H1 (cell line): Measurements from ENCODE around the gene DCP1A. TPM values are rescaled to one million over a fixed set of nuclear protein-coding genes. Genes with fewer than 3 reads are reported as not detected.

Experiments
- CTCF ChIA-PET: fragments of 300-600 bp; sonication (Branson Sonifier 250); formaldehyde crosslinking; loops from one replicate; lab custom pipeline; 2021; ENCODE audit not compliant: partially characterized antibody; lab: Charles Lee
- POLR2A ChIA-PET: fragments of 300-600 bp; sonication (Branson Sonifier 250); formaldehyde crosslinking; loops from one replicate; lab custom pipeline; 2021; ENCODE audit warnings: inconsistent platforms; ENCODE audit not compliant: partially characterized antibody; lab: Charles Lee
- DNase-seq, 2 experiments: peaks; one replicate each; pipeline versions ENCODE4 v3.0.0 to v3.0.0-alpha.2; 2010 to 2022; ENCODE audit warnings: low spot score in 2 of 2, low read depth in 1 of 2, mixed read lengths in 1 of 2
- FAIRE-seq: peaks from 2 replicates; lab custom pipeline; 2011; peaks lifted over from hg19 to GRCh38; lab: Jason Lieb, UNC
- H2AFZ ChIP-seq: 2 replicates; pipeline ENCODE4 v1.8.1; 2012; ENCODE audit warnings: low read length, inconsistent platforms
- H2AK5ac ChIP-seq: 2 replicates; pipeline ENCODE4 v1.6.1; 2013; ENCODE audit warnings: low read depth, low read length
- H2BK120ac ChIP-seq: replicated peaks from 2 replicates; pipeline ENCODE3; 2013; ENCODE audit warnings: low read depth, low read length, inconsistent platforms
- H2BK12ac ChIP-seq: 2 replicates; pipeline ENCODE4 v1.6.1; 2013; ENCODE audit warnings: low read depth, low read length
- H2BK15ac ChIP-seq: 2 replicates; pipeline ENCODE4 v1.6.1; 2013; ENCODE audit warnings: low read length
- H2BK20ac ChIP-seq: 2 replicates; pipeline ENCODE4 v1.6.1; 2013; ENCODE audit warnings: low read length
- H2BK5ac ChIP-seq: 2 replicates; pipeline ENCODE4 v1.6.1; 2013; ENCODE audit warnings: low read depth, low read length
- H3K14ac ChIP-seq: 2 replicates; pipeline ENCODE4 v1.6.1; 2013; ENCODE audit warnings: inconsistent platforms; ENCODE audit not compliant: insufficient read length
- H3K18ac ChIP-seq: 2 replicates; pipeline ENCODE4 v1.6.1; 2013; ENCODE audit warnings: low read length; ENCODE audit errors: extremely low read depth
- H3K23ac ChIP-seq: 2 replicates; pipeline ENCODE4 v1.6.1; 2013; ENCODE audit warnings: inconsistent platforms; ENCODE audit not compliant: insufficient read length
- H3K23me2 ChIP-seq: 2 replicates; pipeline ENCODE4 v1.6.1; 2013; ENCODE audit warnings: low read depth, low read length
- H3K27ac ChIP-seq: 2 replicates; pipeline ENCODE4 v1.6.1; 2011; ENCODE audit warnings: low read depth, low read length, inconsistent platforms
- H3K27me3 ChIP-seq, 4 experiments: replicated peaks in 1 of 4; 1 replicate in 1 of 4; 2 replicates in 3 of 4; pipeline versions ENCODE4 v1.6.1 to v1.8.1; 2011 to 2013; ENCODE audit warnings: low read length in 3 of 4, mild to moderate bottlenecking in 3 of 4, inconsistent platforms in 2 of 4, mixed read lengths in 2 of 4, moderate library complexity in 1 of 4; ENCODE audit not compliant: control insufficient read depth in 3 of 4, insufficient read depth in 3 of 4; ENCODE audit errors: extremely low read depth in 1 of 4
- H3K36me3 ChIP-seq, 4 experiments: 2 replicates each; pipeline versions ENCODE4 v1.6.1 to v1.8.1; 2011 to 2013; ENCODE audit warnings: mild to moderate bottlenecking in 4 of 4, low read length in 3 of 4, moderate library complexity in 2 of 4, control low read depth in 1 of 4, inconsistent platforms in 1 of 4; ENCODE audit not compliant: insufficient read depth in 4 of 4, control insufficient read depth in 2 of 4
- H3K4ac ChIP-seq: replicated peaks from 2 replicates; pipeline ENCODE3; 2013; ENCODE audit warnings: low read length, low read depth, mixed read lengths, inconsistent platforms; ENCODE audit not compliant: insufficient read length
- H3K4me1 ChIP-seq, 4 experiments: replicated peaks in 1 of 4; 1 replicate in 1 of 4; 2 replicates in 3 of 4; pipeline versions ENCODE4 v1.6.1 to v1.8.1; 2011 to 2013; ENCODE audit warnings: low read length in 3 of 4, inconsistent platforms in 2 of 4, mixed read lengths in 1 of 4; ENCODE audit not compliant: insufficient read depth in 4 of 4, control insufficient read depth in 3 of 4
- H3K4me2 ChIP-seq, 2 experiments: 2 replicates each; pipeline versions ENCODE4 v1.6.1 to v1.8.1; 2011 to 2013; ENCODE audit warnings: low read depth in 2 of 2, low read length in 2 of 2, control low read depth in 1 of 2, inconsistent platforms in 1 of 2, mild to moderate bottlenecking in 1 of 2; ENCODE audit not compliant: insufficient read depth in 1 of 2
- H3K4me3 ChIP-seq, 4 experiments: fragments of 200-600, 300-600 bp in 1 of 4; sonication (generic), shearing (Covaris generic), sonication (Bioruptor Twin) in 1 of 4; 2 replicates each; pipeline versions ENCODE4 v1.5.1 to v1.8.1; 2011 to 2016; ENCODE audit warnings: low read length in 4 of 4, low read depth in 3 of 4, control low read depth in 2 of 4, inconsistent platforms in 2 of 4, mild to moderate bottlenecking in 2 of 4, mixed read lengths in 1 of 4, moderate library complexity in 1 of 4; ENCODE audit not compliant: insufficient read depth in 2 of 4; ENCODE audit errors: extremely low read depth in 1 of 4
- H3K56ac ChIP-seq: replicated peaks from 2 replicates; pipeline ENCODE3; 2013; ENCODE audit warnings: low read depth, mild to moderate bottlenecking, mixed read lengths, low read length, inconsistent platforms; ENCODE audit not compliant: insufficient read length
- H3K79me1 ChIP-seq: 2 replicates; pipeline ENCODE4 v1.6.1; 2013; ENCODE audit warnings: low read depth, low read length, control low read depth
- H3K79me2 ChIP-seq, 2 experiments: 2 replicates each; pipeline versions ENCODE4 v1.6.1 to v1.8.1; 2012 to 2013; ENCODE audit warnings: low read length in 2 of 2, mild to moderate bottlenecking in 2 of 2, inconsistent platforms in 1 of 2; ENCODE audit not compliant: insufficient read depth in 2 of 2, control insufficient read depth in 1 of 2
- H3K9ac ChIP-seq, 4 experiments: replicated peaks in 1 of 4; 1 replicate in 1 of 4; 2 replicates in 3 of 4; pipeline versions ENCODE4 v1.6.1 to v1.8.1; 2011 to 2013; ENCODE audit warnings: low read depth in 3 of 4, low read length in 3 of 4, control low read depth in 2 of 4, mild to moderate bottlenecking in 2 of 4, moderate library complexity in 2 of 4, inconsistent platforms in 1 of 4; ENCODE audit errors: extremely low read depth in 1 of 4
- H3K9me3 ChIP-seq, 2 experiments: 2 replicates each; pipeline versions ENCODE4 v1.6.1 to v1.8.1; 2012 to 2013; ENCODE audit warnings: mild to moderate bottlenecking in 2 of 2, moderate library complexity in 2 of 2, control low read depth in 1 of 2, inconsistent platforms in 1 of 2, low read depth in 1 of 2, low read length in 1 of 2, mixed read lengths in 1 of 2; ENCODE audit not compliant: insufficient read depth in 2 of 2
- H4K20me1 ChIP-seq, 2 experiments: replicated peaks in 1 of 2; 2 replicates each; pipeline versions ENCODE3 to v1.8.1; 2011 to 2013; ENCODE audit warnings: inconsistent platforms in 2 of 2, low read length in 2 of 2, mild to moderate bottlenecking in 1 of 2; ENCODE audit not compliant: insufficient read depth in 2 of 2, control insufficient read depth in 1 of 2
- H4K5ac ChIP-seq: 2 replicates; pipeline ENCODE4 v1.6.1; 2013; ENCODE audit warnings: low read length, low read depth, mixed read lengths, inconsistent platforms; ENCODE audit not compliant: insufficient read length
- H4K8ac ChIP-seq: 2 replicates; pipeline ENCODE4 v1.8.0; 2013; ENCODE audit warnings: mild to moderate bottlenecking, moderate library complexity, low read length, inconsistent platforms; ENCODE audit not compliant: insufficient read depth; ENCODE audit errors: extremely low read depth
- H4K91ac ChIP-seq: replicated peaks from 2 replicates; pipeline ENCODE3; 2013; ENCODE audit warnings: low read length, mixed read lengths, inconsistent platforms; ENCODE audit not compliant: insufficient read length
- ASH2L ChIP-seq: fragments of 200-600, 300-600 bp; sonication (generic); IDR thresholded peaks from one replicate; pipeline ENCODE4 v1.7.1; 2017; ENCODE audit warnings: low read length
- CHD1 ChIP-seq: IDR thresholded peaks from 2 replicates; pipeline ENCODE4 v1.6.1; 2012; ENCODE audit warnings: low read depth, low read length, improper control_type of control experiment
- EGR1 ChIP-seq: IDR thresholded peaks from 2 replicates; pipeline ENCODE4 v1.6.1; 2011; ENCODE audit warnings: low read depth, low read length, borderline replicate concordance
- HDAC2 ChIP-seq, 2 experiments: fragments of 300-600 bp in 1 of 2; sonication (generic) in 1 of 2; IDR thresholded peaks; 2 replicates each; pipeline ENCODE4 v1.6.1; 2011 to 2012; ENCODE audit warnings: low read depth in 2 of 2, low read length in 2 of 2, mild to moderate bottlenecking in 2 of 2, moderate library complexity in 2 of 2, borderline replicate concordance in 1 of 2, inconsistent platforms in 1 of 2
- KDM4A ChIP-seq: IDR thresholded peaks from one replicate; pipeline ENCODE4 v1.7.1; 2012; ENCODE audit warnings: low read depth, mild to moderate bottlenecking, moderate library complexity, low read length, inconsistent platforms; ENCODE audit not compliant: severe bottlenecking
- WGBS, 2 experiments: shearing (Covaris generic) in 1 of 2; methylation state at CpG; one replicate each; pipeline versions ENCODE4 v1.1.6 to v1.1.7; 2013 to 2015; ENCODE audit warnings: low lambda C conversion rate in 2 of 2, mixed read lengths in 2 of 2, inconsistent platforms in 1 of 2, low coverage in 1 of 2, missing lambda C conversion rate in 1 of 2; ENCODE audit not compliant: insufficient replicate concordance in 2 of 2, insufficient coverage in 1 of 2, insufficient read length in 1 of 2; ENCODE audit errors: extremely low coverage in 1 of 2, missing lambda C conversion rate in 1 of 2; 5-methylcytosine and 5-hydroxymethylcytosine counted together
- polyA plus RNA-seq, 7 experiments: library from polyadenylated mRNA; depleted of rRNA in 3 of 7; stranded (reverse) in 5 of 7; unstranded in 2 of 7; fragments of >200 nt in 5 of 7; fragments of 200-250 nt in 2 of 7; gene quantifications; 1 replicate in 5 of 7; 2 replicates in 1 of 7; 4 replicates in 1 of 7; pipeline versions ENCODE4 v1.2.1 to v1.2.3, GENCODE V29; 2011 to 2013; ENCODE audit warnings: missing spikeins in 2 of 7, mixed read lengths in 2 of 7
- total RNA-seq: library from RNA; stranded (reverse); fragmentation: NEBNext Ultra II Directional; extraction: Animal tissue kit (Norgen Biotek cat#: 25700); gene quantifications from 2 replicates; pipeline ENCODE4 v1.2.1, GENCODE V29; 2021
- TF ChIP-seq, protein P1 (sequence below), 3 experiments: IDR thresholded peaks; 1 replicate in 2 of 3; 2 replicates in 1 of 3; pipeline versions ENCODE4 v1.5.1 to v1.6.1; 2011; ENCODE audit warnings: low read length in 3 of 3, mild to moderate bottlenecking in 3 of 3, inconsistent platforms in 2 of 3, low read depth in 1 of 3, moderate library complexity in 1 of 3; ENCODE audit not compliant: insufficient read depth in 1 of 3; ENCODE audit errors: control extremely low read depth in 1 of 3

Gene DCP1A
- total and polyA plus RNA-seq, 2 of the 8 experiments (the other 6 are each of a cell fraction or from before 2014, with no cell fraction given), result 13.2 to 15.9 TPM

DNA sequence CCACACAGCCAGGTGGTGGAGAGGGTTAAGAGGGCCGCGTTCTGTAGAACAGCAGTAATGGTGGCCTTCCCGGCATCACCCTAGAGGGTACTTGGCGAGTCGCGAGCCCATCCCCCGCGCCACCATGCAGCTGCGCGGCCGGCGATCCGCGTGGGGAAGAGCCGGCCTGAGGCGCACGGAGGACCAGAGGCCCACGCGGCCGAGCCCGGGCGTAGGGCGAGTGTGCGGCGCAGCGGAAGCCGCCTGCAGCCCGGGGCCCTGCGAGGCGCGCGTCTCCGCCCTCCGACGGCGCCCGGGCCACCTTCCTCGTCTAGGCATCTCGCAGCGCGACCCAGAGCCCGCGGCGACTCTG is 91.9 kb downstream of the DCP1A start:
- DNase-seq (no peak), FAIRE-seq (no peak)
- H2BK15ac ChIP-seq, result no peak overlapping the region
- no peak overlapping the region for H3K14ac ChIP-seq
- H2AK5ac ChIP-seq, result no peak overlapping the region
- peak overlapping the region; percentile 75 for H3K4ac ChIP-seq
- H3K9me3 ChIP-seq, result no peaks in the 10 kb centered on the region
- H2AFZ ChIP-seq, result no peak overlapping the region
- H3K79me1 ChIP-seq, result peaks cover 12% of the 10 kb centered on the region
- no peaks in the 10 kb centered on the region for H3K27me3 ChIP-seq
- H3K4me2 ChIP-seq, result peak overlapping the region; percentile 91 to 98
- 2% methylated on average over 35 of the region's 44 CpGs; no CpG with 5 or more reads in 1 of the 2 experiments for WGBS, 2 experiments
- no peak overlapping the region for H2BK120ac ChIP-seq
- H3K4me3 ChIP-seq, result peak overlapping the region; percentile 98 to 100 (median 98)
- peaks cover 18 to 41% (median 31%) of the 10 kb centered on the region in 4 experiments for H3K4me1 ChIP-seq
- peak overlapping the region; percentile 60 for H4K5ac ChIP-seq
- H2BK5ac ChIP-seq, result peak overlapping the region; percentile 90
- H3K36me3 ChIP-seq, result peaks cover 0 to 7% (median 0%) of the 10 kb centered on the region in 4 experiments; a peak in 1 of 8 replicates
- TF ChIP-seq CHD1 (no peak), ASH2L (peak; percentile 39), EGR1 (no peak), KDM4A (no peak), HDAC2 (IDR thresholded peaks at IDR 0.05; ENCODE audit: borderline replicate concordance in 1 of 2, low read depth in 2 of 2, low read length in 2 of 2) (no peak)
- TF ChIP-seq, protein P1, sequence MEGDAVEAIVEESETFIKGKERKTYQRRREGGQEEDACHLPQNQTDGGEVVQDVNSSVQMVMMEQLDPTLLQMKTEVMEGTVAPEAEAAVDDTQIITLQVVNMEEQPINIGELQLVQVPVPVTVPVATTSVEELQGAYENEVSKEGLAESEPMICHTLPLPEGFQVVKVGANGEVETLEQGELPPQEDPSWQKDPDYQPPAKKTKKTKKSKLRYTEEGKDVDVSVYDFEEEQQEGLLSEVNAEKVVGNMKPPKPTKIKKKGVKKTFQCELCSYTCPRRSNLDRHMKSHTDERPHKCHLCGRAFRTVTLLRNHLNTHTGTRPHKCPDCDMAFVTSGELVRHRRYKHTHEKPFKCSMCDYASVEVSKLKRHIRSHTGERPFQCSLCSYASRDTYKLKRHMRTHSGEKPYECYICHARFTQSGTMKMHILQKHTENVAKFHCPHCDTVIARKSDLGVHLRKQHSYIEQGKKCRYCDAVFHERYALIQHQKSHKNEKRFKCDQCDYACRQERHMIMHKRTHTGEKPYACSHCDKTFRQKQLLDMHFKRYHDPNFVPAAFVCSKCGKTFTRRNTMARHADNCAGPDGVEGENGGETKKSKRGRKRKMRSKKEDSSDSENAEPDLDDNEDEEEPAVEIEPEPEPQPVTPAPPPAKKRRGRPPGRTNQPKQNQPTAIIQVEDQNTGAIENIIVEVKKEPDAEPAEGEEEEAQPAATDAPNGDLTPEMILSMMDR (IDR thresholded peaks at IDR 0.05; ENCODE audit: control extremely low read depth in 1 of 3, insufficient read depth in 1 of 3, low read depth in 1 of 3, low read length in 3 of 3), result no peak
- TF ChIP-seq, all 59 proteins: peak for 1
- no peak overlapping the region for H2BK20ac ChIP-seq
- POLR2A ChIA-PET, result interaction anchor here (1.0 to 20.5 kb wide), 8 partner anchors 11 to 38 kb away, joined by 3 to 449 read pairs (median 10); no protein-coding TSS in a partner anchor
- H3K56ac ChIP-seq, result peak overlapping the region; percentile 37
- H3K27ac ChIP-seq, result peak overlapping the region; percentile 72
- H3K23ac ChIP-seq, result no peak overlapping the region
- peak overlapping the region; percentile 83 for H4K8ac ChIP-seq
- CTCF ChIA-PET, result interaction anchor here (1.4 kb wide), 1 partner anchor 30 kb away, joined by 3 read pairs; no protein-coding TSS in a partner anchor
- H3K18ac ChIP-seq, result peak overlapping the region; percentile 93
- peaks cover 18% of the 10 kb centered on the region for H3K23me2 ChIP-seq
- H2BK12ac ChIP-seq, result no peak overlapping the region; the same call in 1 of the 2 replicates
- H4K91ac ChIP-seq, result peak overlapping the region; percentile 45
- peak overlapping the region; percentile 82 to 91 (median 86) for H3K9ac ChIP-seq
- peaks cover 44 to 57% of the 10 kb centered on the region in 2 experiments for H3K79me2 ChIP-seq
- H4K20me1 ChIP-seq, result peaks cover 21 to 27% of the 10 kb centered on the region in 2 experiments
